HG02763 (cell line): ENCODE measurements around the gene PLA2G2D.

Experiments
- ATAC-seq: cut with Tn5 transposase; IDR thresholded peaks from one replicate; pipeline ENCODE4 v1.9.1; 2021; ENCODE audit warnings: mild to moderate bottlenecking, moderate library complexity; ENCODE audit not compliant: unreplicated experiment

PLA2G2D gene

GRCh38 chr1:20090641-20091040, 28.7 kb downstream of the PLA2G2D start:
- ATAC-seq: no peak

- no peak for ATAC-seq
Observed at GRCh38 chr1:20090119-20090518, 29.2 kb downstream of the PLA2G2D start.

GRCh38 chr1:20089328-20090077, 29.8 kb downstream of the PLA2G2D start:
- ATAC-seq: no peak

- ATAC-seq: no peak
Observed at GRCh38 chr1:20087668-20088067, 31.7 kb downstream of the PLA2G2D start.

GRCh38 chr1:20086800-20087199, 32.5 kb downstream of the PLA2G2D start:
- ATAC-seq: no peak

- ATAC-seq: no peak
Observed at GRCh38 chr1:20083178-20083944, 36.0 kb downstream of the PLA2G2D start.

- no peak for ATAC-seq
Observed at GRCh38 chr1:20082772-20083171, 36.6 kb downstream of the PLA2G2D start.

- ATAC-seq: no peak
Observed at GRCh38 chr1:20081353-20081810, 38.0 kb downstream of the PLA2G2D start.

- ATAC-seq: no peak
Observed at GRCh38 chr1:20080441-20081352, 38.6 kb downstream of the PLA2G2D start.

GRCh38 chr1:20079661-20080305, 39.6 kb downstream of the PLA2G2D start:
- ATAC-seq: no peak

- no peak for ATAC-seq
Observed at GRCh38 chr1:20078711-20079110, 40.6 kb downstream of the PLA2G2D start.

- ATAC-seq: no peak
Observed at GRCh38 chr1:20078171-20078651, 41.1 kb downstream of the PLA2G2D start.

GRCh38 chr1:20076710-20077461, 42.5 kb downstream of the PLA2G2D start:
- no peak for ATAC-seq

GRCh38 chr1:20076223-20076622, 43.1 kb downstream of the PLA2G2D start:
- ATAC-seq: no peak

GRCh38 chr1:20075345-20075744, 44.0 kb downstream of the PLA2G2D start:
- ATAC-seq: no peak

GRCh38 chr1:20074725-20075171, 44.6 kb downstream of the PLA2G2D start:
- no peak for ATAC-seq

GRCh38 chr1:20074055-20074724, 45.1 kb downstream of the PLA2G2D start:
- ATAC-seq: no peak

- ATAC-seq: no peak
Observed at GRCh38 chr1:20073256-20073655, 46.1 kb downstream of the PLA2G2D start.

- ATAC-seq: no peak
Observed at GRCh38 chr1:20072771-20073170, 46.6 kb downstream of the PLA2G2D start.
